NOMO-1 treated with DMSO at 0.1 percent for 48 hours (cell line): ENCODE results near the gene FITM1.

Experiments
- DNase-seq: peaks from one replicate; lab custom pipeline; 2025; ENCODE audit not compliant: unreplicated experiment; lab: John Stamatoyannopoulos, UW

The FITM1 gene, protein sequence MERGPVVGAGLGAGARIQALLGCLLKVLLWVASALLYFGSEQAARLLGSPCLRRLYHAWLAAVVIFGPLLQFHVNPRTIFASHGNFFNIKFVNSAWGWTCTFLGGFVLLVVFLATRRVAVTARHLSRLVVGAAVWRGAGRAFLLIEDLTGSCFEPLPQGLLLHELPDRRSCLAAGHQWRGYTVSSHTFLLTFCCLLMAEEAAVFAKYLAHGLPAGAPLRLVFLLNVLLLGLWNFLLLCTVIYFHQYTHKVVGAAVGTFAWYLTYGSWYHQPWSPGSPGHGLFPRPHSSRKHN

DNA sequence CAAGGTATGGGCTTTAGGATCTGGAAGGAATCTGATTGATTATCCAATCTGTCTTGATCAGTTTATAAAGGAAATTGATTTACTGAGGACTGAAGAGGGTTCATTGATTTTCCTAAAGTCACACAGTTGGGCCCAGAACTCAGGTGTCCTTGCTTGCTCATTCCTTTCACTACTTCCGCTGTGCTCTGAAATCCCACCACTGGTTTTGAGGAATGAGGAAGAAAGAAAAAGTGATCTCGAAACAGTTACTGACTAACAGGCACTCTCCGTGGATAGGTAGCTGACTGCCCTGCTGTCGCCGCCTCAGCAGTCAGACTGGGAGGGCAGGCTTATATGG, at the start of gene FITM1:
Gene FITM1 (plus strand): TSS at position 280 of the 337 bp plus-strand sequence. CDS start 905 bp downstream, outside the sequence.
- peak; percentile 76 for DNase-seq

DNA sequence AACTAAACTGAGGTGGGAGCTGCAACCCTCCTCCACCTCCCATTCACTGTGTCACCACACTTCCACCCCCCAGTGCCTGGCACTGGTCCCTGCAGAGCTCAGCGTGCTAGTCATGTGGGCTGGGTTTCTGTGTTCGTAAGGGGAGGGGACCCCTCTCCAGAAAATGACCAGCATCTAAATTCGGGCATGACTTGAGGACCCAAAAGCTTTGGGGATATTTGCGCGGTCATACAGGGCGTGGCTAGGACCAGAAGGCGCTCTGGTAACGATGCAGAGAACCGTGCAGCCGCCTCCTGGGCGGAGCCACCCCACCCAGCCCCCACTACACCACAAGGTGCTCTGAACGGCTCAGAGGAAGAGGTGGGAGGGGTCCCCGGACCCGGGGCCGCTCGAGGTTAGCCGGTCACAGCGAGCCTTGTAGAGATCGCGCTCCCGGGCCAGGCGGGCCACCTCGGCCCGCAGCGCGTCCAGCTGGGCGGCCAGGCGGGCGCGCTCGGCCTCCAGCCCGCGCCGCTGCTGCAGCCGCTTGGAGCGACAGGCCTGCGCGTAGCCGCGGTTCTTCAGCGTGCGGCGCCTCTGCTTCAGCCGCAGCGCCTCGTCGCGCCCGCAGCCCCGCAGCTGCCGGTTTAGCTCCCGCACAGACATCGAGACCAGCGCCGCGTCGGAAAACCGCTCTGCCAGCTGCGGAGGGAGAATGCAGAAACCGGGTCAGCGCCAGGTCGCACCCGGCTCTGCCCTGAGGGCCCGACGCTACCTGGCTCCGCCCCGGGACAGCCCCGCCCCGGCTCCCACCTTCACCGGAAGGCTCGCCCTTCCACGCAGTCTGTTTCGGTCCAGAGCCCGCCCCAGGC, 49.3 kb upstream of the FITM1 start:
- DNase-seq = peak; percentile 42

DNA sequence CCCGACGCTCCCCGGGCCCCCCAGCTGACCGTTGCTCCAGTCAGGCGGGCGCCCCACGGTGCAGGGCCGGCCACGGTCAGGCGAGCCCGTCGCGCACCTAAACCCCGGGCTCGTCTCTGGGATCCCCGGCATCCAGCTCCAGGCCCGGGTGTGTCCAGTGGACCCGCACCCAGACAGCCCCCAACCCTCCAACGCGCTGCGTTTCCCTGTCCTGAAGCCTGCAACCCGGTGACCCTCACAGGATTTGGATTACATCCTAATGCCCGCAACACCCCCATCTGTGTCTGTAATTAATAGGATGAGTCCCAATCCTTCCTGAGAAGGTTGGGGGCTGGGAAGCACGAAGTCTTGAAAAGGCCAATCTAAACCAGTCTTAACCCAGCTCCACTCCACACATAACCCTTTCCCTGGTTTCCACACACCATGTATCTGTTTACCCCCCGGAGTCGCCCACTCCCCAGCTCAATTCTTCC, 48.7 kb upstream of the FITM1 start:
- no peak for DNase-seq

DNA sequence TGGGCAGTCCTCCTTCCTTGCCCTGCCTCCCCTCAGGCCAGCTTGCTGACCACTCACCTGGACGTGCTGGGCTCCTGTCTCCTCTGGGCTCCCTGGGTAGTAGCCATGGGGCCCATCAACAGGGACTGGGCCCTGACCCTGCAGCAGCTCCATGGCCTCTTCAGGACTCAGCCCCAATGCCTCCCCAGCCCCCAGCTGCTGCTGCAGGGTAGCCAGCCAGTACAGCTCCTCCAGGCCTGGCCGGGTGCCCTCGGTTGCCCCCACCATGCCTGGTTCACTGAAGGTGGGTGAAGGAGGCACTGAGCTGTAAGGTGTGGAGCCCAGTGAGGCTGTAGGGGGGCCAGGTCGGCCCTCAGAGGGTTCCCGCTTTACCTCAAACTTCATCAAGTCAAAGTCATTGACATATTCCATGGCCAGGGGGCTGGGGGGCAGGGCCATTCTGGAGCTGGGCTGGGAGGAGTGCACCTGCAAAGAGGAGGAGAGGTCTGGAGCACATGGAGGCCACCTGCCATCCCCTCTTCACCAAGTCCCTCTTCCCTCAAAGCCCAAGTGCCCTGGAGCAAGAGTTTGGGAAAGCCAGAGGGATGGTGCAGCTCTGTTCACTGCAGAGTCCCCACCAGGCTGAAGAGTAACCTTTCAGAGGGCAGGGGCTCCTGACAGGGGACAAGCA, 47.9 kb upstream of the FITM1 start:
- DNase-seq = no peak

DNA sequence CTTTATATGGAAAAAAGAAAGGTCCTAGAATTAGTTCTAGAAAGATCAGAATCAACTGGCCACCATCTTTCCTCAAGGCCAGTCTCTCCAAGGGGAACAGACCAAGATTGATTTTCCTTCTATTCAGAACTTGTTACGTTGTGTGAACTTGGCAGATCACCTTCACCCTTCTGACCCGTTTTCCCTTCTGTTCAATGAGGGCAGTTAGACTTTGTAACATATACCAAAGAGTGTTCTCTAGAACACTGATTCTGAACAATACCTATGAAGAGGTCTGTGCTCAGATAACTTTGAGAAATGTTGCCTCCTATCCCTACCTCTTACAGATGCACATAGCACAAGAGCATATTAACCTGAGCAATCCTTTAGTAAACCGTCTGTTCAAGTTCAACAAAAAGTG, 47.0 kb upstream of the FITM1 start:
- no peak for DNase-seq

DNA sequence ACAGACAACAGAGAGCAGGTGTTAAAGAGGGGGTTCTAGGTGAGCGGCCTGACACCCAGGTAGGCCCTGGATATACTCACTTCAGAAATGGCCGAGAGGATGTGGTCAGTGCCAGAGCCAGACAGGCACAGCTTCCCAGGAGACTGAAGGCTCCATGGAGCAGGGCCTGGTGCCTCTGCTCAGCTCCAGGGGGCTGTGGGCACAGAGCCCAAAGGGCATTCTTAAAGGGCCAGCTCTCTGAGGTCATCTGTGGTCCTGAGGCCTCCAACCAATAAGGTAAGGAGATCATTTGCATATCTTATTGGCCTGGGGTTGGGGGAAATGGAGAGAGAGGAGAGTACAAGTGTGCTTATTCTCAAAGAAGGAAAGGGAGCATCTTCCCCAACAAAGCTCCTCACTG, 46.0 kb upstream of the FITM1 start:
- DNase-seq = no peak

DNA sequence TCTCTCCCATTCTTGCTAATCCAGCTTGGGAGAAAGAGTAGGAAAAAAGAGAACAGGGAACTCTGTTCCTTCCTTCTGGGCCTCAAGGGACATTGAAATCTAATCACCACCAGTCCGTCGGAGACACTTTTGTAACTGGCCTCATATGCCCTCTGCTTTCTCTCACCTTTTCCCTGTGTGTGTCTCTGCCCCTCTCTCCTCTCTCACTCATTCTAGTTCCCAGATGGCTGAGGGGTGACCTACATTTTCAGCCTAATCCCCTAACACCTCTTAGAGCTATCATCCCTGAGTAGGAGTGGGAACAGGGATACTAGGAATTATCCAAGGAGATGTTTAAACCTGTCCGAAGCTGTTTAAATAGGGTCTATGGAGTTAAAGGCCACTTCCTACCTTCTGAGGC, 45.2 kb upstream of the FITM1 start:
- no peak for DNase-seq

DNA sequence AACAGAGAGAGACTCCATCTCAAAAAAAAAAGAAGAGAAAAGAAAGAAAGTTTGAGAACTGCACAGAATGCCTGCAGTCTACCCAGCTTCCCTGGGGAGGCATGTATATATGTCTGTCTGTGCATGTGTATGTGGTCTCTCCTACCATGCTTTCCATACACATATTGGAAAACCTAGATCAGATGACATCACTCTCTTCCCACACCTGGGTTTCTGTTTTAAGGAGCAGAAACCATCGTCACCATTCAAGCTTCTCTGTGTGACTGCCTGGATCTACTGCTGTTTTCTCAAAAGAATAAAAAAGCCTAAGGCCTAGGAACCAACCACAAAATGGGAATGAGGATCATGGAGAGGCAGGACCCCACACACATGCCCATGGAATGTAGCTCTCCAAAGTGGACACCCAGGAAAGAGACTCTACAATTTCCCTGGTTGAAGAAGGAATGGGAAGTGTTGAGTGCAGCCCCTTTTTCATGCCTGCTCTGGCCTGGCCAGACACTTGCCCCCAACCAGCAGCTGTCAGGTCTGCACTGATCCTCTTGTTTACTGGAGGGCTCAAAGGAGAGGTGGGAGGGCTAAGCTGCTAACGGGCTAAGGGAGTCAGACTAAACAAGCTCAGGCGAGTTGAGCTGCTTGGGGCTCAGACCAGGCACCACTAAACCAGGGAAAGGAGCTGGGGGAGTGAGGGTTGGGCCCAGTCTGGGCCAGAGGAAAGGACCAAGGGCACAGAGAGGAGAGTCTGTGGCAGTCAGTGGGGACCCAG, 44.1 kb upstream of the FITM1 start:
- no peak for DNase-seq

DNA sequence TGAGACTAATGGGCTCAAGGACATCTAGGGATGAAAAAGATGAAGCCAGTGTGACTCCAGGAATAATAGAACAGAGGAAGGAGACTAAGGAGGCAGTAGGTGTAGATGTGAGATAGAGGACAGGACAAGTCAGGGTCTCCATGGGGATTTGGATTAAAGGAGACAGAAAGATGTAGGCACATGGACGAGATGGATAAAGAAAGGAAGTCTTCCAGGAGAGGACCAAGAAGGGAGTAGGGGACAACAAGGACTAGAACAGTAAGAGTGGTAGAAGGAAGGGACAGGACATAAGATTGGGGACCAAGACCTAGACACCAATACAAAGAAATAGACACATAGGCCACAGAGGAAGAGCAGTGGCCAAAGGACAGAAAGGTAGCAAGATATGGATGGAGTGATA, 43.5 kb upstream of the FITM1 start:
- no peak for DNase-seq

DNA sequence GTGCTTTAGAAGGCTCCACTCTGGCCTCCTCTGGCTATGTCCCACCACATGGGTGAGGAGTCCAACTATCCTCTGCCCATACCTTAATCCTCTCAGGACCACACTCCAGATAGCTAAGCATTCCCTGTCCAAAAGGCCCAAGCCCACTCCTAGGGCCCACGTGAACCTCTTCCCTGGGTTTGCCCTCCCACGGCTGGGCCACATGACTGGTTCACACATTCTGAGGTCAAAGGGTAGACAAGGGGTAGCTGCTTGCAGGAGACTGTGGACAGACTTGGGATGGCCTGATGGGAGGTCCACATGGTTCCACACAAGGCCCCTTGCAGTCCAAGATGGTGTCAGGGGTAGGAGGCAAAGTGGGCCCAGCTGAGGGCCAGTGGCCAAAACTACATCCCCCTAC, 42.4 kb upstream of the FITM1 start:
- DNase-seq = no peak

DNA sequence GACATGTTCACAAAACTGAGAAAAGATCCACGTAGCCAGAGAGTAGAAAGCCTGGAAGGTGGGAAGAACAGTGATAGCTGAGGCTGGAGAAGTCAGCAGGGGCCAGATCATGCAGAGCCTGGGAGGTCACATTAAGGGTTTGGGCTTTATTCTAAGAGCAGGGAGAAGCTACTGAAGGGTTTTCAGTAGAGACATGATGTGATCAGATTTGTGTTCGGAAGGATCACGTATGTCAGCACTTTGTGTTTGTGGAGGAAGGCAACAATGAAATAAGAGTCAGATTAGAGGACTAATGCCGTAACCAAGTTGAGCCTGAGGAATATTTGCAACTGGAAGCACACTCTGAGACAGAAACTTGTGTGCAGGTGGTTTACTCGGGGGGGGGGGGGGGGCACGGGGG, 40.6 kb upstream of the FITM1 start:
- no peak for DNase-seq

DNA sequence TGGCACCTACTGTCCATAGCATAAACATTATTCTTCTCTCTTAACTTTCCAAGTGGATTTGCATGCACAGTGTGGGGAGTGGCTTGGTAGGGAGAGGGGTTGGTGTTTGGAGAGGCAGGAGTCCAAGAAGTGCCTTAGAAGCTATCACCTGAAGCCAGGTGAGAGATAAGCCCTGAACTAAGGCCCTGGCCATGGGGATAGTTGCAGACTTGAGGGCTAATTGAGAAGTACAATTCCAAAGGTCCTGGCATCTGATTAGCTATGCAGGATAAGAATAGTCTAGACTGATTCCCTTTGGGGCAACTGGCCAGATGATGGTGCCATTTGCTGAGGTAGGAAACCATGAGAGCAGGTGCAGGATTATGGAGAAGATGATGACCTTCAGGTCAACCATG, 38.4 kb upstream of the FITM1 start:
- DNase-seq = no peak

DNA sequence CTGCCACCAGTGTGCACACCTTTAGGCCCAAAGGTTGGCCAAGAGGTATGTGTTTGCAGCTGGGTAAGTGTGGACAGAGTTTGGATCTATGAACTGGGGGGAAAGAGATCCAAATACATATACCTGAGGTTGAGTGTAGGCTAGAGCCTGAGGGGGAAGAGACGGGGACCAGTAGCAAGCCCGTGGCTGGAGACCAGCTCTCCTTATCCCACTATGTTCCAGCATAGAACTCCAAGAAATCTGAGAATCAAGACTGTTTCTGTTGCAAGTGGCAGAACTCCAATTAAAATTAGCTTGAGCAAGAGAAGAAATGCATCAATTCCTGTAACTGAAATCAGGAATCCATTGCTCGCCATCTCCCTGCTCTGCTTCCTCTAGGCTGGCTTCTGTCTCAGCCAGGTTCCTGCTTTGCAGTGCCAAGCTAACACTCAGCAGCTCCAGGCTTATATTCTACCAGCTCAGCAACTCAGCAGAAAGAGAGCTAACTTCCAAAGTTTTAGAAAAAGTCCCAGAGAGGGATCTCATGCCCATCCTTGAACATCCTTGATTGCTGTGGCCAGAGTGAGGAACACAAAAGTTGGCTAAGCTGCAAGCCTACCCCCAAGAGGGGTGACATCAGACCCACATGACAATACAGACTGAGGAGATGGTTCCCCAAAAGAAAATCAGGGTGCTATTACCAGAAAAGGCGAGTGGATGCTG, 37.8 kb upstream of the FITM1 start:
- no peak for DNase-seq

DNA sequence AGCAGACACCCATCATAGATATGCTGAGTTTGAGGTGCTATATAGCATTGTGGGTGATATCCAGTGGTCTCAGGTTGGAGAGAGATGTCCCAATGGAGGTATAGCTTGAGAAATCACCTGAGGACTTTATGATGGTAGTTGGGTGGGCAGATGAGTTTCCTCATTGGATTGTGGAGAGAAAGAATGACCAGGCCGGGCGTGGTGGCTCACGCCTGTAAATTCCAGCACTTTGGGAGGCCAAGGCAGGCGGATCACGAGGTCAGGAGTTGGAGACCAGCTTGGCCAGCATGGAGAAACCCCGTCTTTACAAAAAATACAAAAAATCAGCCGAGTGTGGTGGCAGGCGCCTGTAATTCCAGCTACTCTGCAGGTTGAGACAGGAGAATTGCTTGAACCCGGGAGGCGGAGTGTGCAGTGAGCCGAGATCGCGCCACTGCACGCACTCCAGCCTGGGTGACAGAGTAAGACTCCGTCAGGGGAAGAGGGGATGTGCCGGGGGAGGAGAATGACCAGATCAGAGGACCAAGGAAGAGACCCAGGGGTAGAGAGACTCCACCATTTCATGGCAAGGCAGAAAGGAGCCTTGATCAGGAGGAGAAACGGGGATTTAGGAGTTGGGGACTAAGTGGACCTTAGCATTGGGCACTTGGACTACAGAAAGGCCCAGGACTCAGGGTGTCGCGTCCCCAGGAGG, 37.1 kb upstream of the FITM1 start:
- DNase-seq = no peak

DNA sequence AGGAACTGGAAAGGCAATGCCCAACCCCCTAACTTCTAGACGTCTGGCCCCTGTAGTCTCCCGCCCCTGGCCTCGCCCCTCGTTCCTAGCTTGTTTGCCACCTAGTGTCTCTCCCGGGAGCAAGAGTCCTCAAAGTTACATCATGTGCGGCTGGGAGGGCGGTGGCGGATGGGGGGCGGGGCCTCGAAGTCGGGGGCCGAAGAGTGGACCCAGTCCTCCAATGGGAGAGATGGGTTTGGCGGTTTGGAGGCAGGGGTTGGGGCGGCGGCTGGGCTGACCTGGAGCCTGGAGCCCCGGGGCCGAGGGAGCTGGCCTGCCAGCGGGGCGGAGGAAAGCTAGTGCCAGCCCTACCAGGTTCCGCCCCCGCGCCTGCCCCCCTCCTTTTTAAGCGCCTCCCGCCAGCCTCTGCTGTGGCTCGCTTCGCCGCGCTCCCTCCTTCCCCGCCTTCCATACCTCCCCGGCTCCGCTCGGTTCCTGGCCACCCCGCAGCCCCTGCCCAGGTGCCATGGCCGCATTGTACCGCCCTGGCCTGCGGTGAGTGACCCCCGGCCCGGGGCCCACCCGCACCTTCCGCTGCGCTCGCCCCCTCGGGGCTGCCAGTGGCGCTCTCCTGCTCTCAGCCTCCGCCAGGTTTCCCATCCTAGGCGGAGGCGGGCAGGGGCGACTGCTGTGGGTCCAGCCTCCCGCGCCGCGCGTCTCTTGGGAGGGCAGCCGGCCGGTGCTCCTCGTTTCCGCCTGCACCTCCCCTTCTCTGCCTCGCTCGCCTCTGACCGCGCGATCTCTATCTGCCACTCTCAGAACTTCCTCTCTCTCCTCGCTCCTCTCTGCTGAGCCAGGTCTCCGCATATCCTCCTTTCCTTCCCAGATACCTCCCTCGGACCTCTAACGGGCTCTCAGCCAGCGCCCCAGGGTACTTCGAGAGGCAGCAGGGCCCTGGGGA, 36.3 kb upstream of the FITM1 start, which contains the start of gene PCK2:
Gene PCK2 (plus strand): TSS at position 411 of the 940 bp plus-strand sequence. CDS start 95 bp downstream, at position 506.
- DNase-seq = peak; percentile 93

DNA sequence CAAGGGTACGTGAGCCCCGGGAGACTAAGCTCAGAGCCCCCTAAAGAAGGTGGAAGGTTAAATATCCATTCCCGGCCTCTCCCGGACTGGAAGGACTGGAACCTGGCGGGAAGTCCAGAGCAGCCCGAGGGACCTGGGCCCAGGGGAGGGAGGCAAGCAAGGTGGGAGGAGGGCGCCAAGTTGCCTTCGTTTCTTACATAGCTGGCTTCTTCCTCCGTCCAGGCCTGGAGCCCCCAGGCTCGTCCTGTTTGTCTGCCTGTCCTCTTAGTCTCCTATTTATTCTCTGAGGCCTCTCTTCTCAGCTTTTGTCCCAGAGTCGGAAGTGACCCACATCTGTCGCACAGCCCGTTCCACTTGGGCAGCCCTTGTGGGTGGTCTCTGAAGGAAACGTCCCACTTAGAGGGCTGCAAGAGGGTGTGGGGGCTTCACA, 35.6 kb upstream of the FITM1 start:
- DNase-seq = no peak

DNA sequence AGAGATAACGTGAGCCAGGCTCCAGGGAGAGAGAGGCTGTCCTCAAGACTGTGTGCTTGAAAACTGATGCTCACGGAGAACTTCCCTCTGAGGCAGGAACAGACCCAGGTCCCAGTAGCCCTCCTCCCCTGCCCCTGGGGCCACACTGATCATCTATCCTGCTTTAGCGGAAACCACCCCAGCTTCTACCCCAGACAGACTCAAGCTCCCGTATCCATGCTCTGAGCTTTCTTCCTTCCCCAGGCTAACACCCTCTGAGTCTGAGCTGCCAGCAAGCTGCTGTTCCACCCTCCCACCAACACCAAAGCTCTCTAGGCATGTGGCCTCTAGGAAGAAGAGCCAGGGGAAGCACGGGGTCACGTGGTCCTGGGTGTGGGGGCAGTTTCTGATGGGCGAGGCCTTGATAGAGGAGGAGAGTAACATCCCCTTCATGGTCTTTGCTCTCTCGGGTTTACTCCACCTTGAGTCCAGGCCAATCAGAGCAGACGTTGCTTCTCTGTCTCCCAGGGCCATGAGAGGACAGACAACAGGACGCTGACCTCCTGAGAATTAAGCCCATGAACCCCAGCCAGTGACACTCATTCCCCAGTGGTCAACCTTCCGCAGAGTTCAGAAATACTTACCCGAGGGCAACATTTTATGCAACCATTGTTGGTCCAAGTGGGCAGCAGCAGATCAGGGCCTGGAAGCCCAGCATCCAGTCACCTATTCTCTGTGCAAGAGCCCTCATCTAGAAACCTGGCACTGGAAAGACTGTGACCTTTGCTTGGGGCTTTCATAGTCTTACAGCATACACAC, 35.0 kb upstream of the FITM1 start:
- DNase-seq = peak; percentile 45
